Gastroesophageal sphincter (tissue), 4 donors: Measurements from ENCODE around the gene CTNNA2. TPM values are rescaled to one million over a fixed set of nuclear protein-coding genes. Genes with fewer than 3 reads are reported as not detected.

Experiments
- ATAC-seq: fragments of 150-250 bp; one replicate; pipeline ENCODE4 v1.9.1; 2016; ENCODE audit warnings: mild to moderate bottlenecking, moderate library complexity
- H3K27ac ChIP-seq, 4 donors: fragments of 200-600 bp; sonication (generic) in 3 of 4; 1 replicate in 3 of 4; 2 replicates in 1 of 4; pipeline ENCODE4 v1.5.1; 2016 to 2019
- H3K27me3 ChIP-seq: fragments of 200-600 bp; sonication (generic); one replicate; pipeline ENCODE4 v1.5.1; 2019
- H3K36me3 ChIP-seq, 2 donors: fragments of 200-600 bp; sonication (generic); one replicate each; pipeline ENCODE4 v1.5.1; 2019; ENCODE audit warnings: control low read depth in 1 of 2
- H3K4me1 ChIP-seq, 3 donors: fragments of 200-600 bp; sonication (generic); 1 replicate in 2 of 3; 2 replicates in 1 of 3; pipeline ENCODE4 v1.5.1; 2016 to 2019; ENCODE audit warnings: control low read depth in 2 of 3
- H3K4me3 ChIP-seq, 2 donors: fragments of 200-600 bp; sonication (generic); one replicate each; pipeline ENCODE4 v1.5.1; 2019; ENCODE audit warnings: mild to moderate bottlenecking in 1 of 2, moderate library complexity in 1 of 2
- H3K9me3 ChIP-seq, 3 donors: fragments of 200-600 bp; sonication (generic); one replicate each; pipeline ENCODE4 v1.5.1; 2017 to 2019; ENCODE audit warnings: control low read depth in 2 of 3
- EP300 ChIP-seq: sonication (generic); formaldehyde crosslinking; IDR thresholded peaks from one replicate; pipeline ENCODE4 v1.6.1; 2017; ENCODE audit warnings: antibody characterized with exemption, mild to moderate bottlenecking
- POLR2A ChIP-seq, 2 donors: fragments of 450-650 bp; IDR thresholded peaks; one replicate each; pipeline ENCODE4 v1.6.1; 2017; ENCODE audit warnings: antibody characterized with exemption in 2 of 2, mild to moderate bottlenecking in 2 of 2, moderate library complexity in 1 of 2
- POLR2AphosphoS5 ChIP-seq: sonication (generic); formaldehyde crosslinking; IDR thresholded peaks from one replicate; pipeline ENCODE4 v1.6.1; 2017; ENCODE audit warnings: antibody characterized with exemption
- WGBS, 2 donors: methylation state at CpG; one replicate each; pipeline ENCODE4 v1.1.5; 2018; ENCODE audit warnings: low coverage in 1 of 2; 5-methylcytosine and 5-hydroxymethylcytosine counted together
- total RNA-seq, 4 donors: library from RNA; depleted of rRNA; stranded (reverse); fragments of >200 nt; gene quantifications; one replicate each; pipeline ENCODE4 v1.1.0, GENCODE V29; 2016
- TF ChIP-seq, protein P1 (sequence below), 4 experiments: fragments of 200-600 bp in 2 of 4; fragments of 450-650 bp in 2 of 4; sonication (generic) in 1 of 4; IDR thresholded peaks; one replicate each; pipeline ENCODE4 v1.5.1; 2017 to 2019; ENCODE audit warnings: antibody characterized with exemption in 4 of 4, mild to moderate bottlenecking in 2 of 4, moderate library complexity in 2 of 4

The CTNNA2 gene
- total RNA-seq, 4 donors from 2014 or later: 0.15 to 4.2 (median 0.68) TPM

DNA sequence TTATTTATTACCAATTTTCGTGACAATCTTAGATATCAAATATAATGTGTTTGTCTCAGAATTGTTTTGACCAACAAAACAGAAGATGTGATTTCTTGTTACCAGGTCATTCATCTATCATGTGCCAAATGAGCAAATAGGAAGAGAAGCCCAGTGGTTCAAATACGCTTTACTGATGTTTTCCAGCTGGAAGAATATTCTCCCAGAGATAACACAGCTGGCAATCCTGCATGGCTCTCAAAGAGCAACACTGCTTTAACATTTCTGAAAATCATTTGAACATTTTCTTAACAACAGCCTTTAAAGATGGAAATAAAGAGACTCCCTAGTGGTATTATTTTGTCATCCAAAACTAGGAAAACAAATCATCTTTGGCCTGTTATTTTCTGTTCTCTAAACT, 359.8 kb downstream of the CTNNA2 start:
- no peak overlapping the region for H3K4me3 ChIP-seq
- no peaks in the 10 kb centered on the region for H3K4me1 ChIP-seq
- TF ChIP-seq POLR2AphosphoS5 (no peak), POLR2A (IDR thresholded peaks at IDR 0.05) (no peak), EP300 (no peak)
- TF ChIP-seq, protein P1, sequence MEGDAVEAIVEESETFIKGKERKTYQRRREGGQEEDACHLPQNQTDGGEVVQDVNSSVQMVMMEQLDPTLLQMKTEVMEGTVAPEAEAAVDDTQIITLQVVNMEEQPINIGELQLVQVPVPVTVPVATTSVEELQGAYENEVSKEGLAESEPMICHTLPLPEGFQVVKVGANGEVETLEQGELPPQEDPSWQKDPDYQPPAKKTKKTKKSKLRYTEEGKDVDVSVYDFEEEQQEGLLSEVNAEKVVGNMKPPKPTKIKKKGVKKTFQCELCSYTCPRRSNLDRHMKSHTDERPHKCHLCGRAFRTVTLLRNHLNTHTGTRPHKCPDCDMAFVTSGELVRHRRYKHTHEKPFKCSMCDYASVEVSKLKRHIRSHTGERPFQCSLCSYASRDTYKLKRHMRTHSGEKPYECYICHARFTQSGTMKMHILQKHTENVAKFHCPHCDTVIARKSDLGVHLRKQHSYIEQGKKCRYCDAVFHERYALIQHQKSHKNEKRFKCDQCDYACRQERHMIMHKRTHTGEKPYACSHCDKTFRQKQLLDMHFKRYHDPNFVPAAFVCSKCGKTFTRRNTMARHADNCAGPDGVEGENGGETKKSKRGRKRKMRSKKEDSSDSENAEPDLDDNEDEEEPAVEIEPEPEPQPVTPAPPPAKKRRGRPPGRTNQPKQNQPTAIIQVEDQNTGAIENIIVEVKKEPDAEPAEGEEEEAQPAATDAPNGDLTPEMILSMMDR (IDR thresholded peaks at IDR 0.05): no peak
- no peaks in the 10 kb centered on the region for H3K36me3 ChIP-seq
- ATAC-seq: no peak
- no peaks in the 10 kb centered on the region for H3K9me3 ChIP-seq
- no peak overlapping the region for H3K27ac ChIP-seq
- WGBS, 2 donors: 18 to 54% methylated on average over 2 of the region's 2 CpGs
- no peaks in the 10 kb centered on the region for H3K27me3 ChIP-seq

DNA sequence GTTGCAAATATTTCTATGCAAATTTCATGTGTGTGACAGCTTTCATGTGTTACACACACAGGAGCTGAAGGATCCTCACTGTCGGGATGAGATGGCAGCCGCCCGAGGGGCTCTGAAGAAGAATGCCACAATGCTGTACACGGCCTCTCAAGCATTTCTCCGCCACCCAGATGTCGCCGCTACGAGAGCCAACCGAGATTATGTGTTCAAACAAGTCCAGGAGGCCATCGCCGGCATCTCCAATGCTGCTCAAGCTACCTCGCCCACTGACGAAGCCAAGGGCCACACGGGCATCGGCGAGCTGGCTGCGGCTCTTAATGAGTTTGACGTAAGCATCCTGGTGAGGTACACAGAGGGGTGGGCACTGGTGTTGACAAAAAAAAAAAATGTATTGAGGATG, 361.2 kb downstream of the CTNNA2 start:
- no peak for ATAC-seq
- Histone ChIP-seq H3K9me3 (no peaks in the 10 kb centered on the region), H3K36me3 (no peaks in the 10 kb centered on the region), H3K4me3 (no peak overlapping the region), H3K27me3 (no peaks in the 10 kb centered on the region), H3K27ac (no peak overlapping the region), H3K4me1 (no peaks in the 10 kb centered on the region)
- no peak for TF ChIP-seq POLR2AphosphoS5
- TF ChIP-seq, protein P1 (IDR thresholded peaks at IDR 0.05): no peak
- TF ChIP-seq EP300: no peak
- TF ChIP-seq POLR2A (IDR thresholded peaks at IDR 0.05): no peak
- WGBS, 2 donors: 84 to 88% methylated on average over 9 to 13 of the region's 18 CpGs

DNA sequence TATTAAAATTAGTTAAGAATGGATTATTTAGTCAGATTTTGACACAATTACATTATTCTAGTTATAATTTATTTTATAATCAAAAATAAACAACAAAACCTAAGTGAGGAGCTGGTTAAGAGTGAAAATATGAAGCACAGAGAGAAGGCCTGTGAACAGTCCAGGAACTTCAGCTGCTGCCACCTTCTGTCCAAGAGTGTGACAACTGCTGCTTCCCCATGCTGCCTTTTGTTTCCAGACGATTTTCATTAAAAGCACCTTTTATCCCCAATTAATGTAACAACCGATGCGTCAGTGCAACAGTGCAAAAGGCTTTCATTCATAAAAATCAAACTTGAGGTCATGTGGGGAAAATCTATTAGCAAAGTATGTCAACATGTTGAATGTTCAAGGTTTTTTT, 363.6 kb downstream of the CTNNA2 start:
- Histone ChIP-seq H3K36me3 (no peaks in the 10 kb centered on the region), H3K9me3 (no peaks in the 10 kb centered on the region), H3K4me3 (no peak overlapping the region), H3K27ac (no peak overlapping the region), H3K27me3 (no peaks in the 10 kb centered on the region), H3K4me1 (no peaks in the 10 kb centered on the region)
- no peak for TF ChIP-seq POLR2AphosphoS5
- TF ChIP-seq, protein P1 (IDR thresholded peaks at IDR 0.05): peak in 1 of 4 experiments; percentile 7
- ATAC-seq: no peak
- WGBS, 2 donors: 13 to 20% methylated on average over 3 of the region's 3 CpGs

DNA sequence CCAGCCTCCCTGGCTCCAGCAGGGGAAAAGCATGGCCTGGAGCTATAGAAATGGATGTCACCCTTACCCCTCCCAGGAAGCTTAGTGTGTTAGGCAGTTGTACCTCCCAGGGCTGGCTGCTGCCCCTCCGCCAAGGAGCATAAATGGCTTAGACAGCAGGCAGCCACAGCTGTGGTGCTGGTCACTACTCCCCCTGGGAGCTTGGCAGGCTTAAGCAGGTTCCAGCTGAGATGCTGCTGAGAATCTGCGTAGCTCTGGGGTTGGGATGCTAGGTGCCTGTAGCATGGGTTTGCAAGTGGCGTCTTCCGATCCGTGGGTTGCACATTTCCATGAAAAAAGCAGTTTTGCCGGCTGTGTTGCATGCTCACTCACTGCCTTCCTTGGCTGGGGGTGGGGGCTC, 369.7 kb downstream of the CTNNA2 start:
- Histone ChIP-seq H3K27me3 (peaks cover 4% of the 10 kb centered on the region), H3K27ac (no peak overlapping the region), H3K9me3 (no peaks in the 10 kb centered on the region), H3K36me3 (no peaks in the 10 kb centered on the region), H3K4me3 (no peak overlapping the region), H3K4me1 (no peaks in the 10 kb centered on the region)
- ATAC-seq: no peak
- TF ChIP-seq EP300 (no peak), POLR2A (IDR thresholded peaks at IDR 0.05) (no peak)
- WGBS, 2 donors: 72% methylated on average over 2 of the region's 6 CpGs; no CpG with 5 or more reads in 1 of the 2 donors

DNA sequence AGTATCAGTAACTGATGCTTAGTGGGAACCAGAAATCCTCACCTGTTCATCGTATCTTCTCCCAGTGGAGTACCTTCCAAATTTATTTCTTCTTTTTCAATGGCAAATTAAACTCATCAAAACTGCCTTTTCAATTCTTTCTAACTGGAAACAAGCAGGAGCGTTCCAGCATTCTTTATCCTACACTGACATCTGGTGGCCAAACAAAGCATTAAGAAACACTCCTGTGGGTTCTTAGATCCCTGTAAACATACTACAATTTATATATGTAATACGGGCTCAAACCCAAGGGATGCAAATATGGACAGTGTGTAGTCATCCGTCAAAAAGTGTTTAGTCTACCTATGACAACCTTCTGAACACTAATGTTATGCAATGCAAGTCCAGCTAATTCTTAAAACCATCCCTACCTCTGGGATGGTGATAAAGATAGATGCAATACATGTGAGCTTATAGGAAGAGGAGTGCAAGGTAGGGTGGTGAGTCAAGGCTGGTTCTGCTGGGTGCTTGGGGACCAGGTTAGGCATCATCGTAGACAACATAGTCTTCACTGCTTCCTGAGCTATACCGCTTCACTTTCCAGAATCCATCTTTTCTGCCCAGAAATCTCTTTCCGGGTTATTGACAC, 375.0 kb downstream of the CTNNA2 start:
- WGBS, 2 donors: 35 to 42% methylated on average over 6 to 7 of the region's 7 CpGs
- peaks cover 4% of the 10 kb centered on the region for H3K27me3 ChIP-seq
- H3K4me1 ChIP-seq: no peaks in the 10 kb centered on the region
- H3K4me3 ChIP-seq: no peak overlapping the region
- H3K9me3 ChIP-seq: no peaks in the 10 kb centered on the region
- H3K27ac ChIP-seq: no peak overlapping the region
- no peaks in the 10 kb centered on the region for H3K36me3 ChIP-seq
- no peak for ATAC-seq
- TF ChIP-seq POLR2A (IDR thresholded peaks at IDR 0.05) (no peak), POLR2AphosphoS5 (no peak), EP300 (no peak)
- TF ChIP-seq, protein P1 (IDR thresholded peaks at IDR 0.05): peak; percentile 35 to 65 (median 58)
